ENCODE data around the gene MYH14.
"Not testable (repeated sequence)": the region's sequence is repeated elsewhere in the genome, so short reads cannot be mapped to it uniquely, and the experiment has no call there.

Gene MYH14

GRCh38 chr19:50232600-50232999 is 29.2 kb downstream of the MYH14 start:
- no peak for TF ChIP-seq CTCF (IDR thresholded peaks at IDR 0.05; ENCODE audit: insufficient read depth, low read length, poor library complexity, severe bottlenecking)
- no peaks in the 10 kb centered on the region for H3K36me3 ChIP-seq (ENCODE audit: control insufficient read depth, insufficient read depth, low read length)
- DNase-seq (ENCODE audit: extremely low read depth, insufficient read length): no peak
- H3K27me3 ChIP-seq (replicated peaks; ENCODE audit: control insufficient read depth, insufficient read depth, low read length): no peaks in the 10 kb centered on the region
- H3K4me3 ChIP-seq (replicated peaks; ENCODE audit: low read depth, low read length): no peak overlapping the region

GRCh38 chr19:50233308-50233910 is 30.0 kb downstream of the MYH14 start:
- Histone ChIP-seq H3K36me3 (ENCODE audit: control insufficient read depth, insufficient read depth, low read length) (no peaks in the 10 kb centered on the region), H3K4me3 (replicated peaks; ENCODE audit: low read depth, low read length) (no peak overlapping the region), H3K27me3 (replicated peaks; ENCODE audit: control insufficient read depth, insufficient read depth, low read length) (no peaks in the 10 kb centered on the region)
- DNase-seq (ENCODE audit: extremely low read depth, insufficient read length): no peak
- TF ChIP-seq CTCF (IDR thresholded peaks at IDR 0.05; ENCODE audit: insufficient read depth, low read length, poor library complexity, severe bottlenecking): no peak

- H3K36me3 ChIP-seq (ENCODE audit: control insufficient read depth, insufficient read depth, low read length); DNase-seq (ENCODE audit: extremely low read depth, insufficient read length); H3K4me3 ChIP-seq (replicated peaks; ENCODE audit: low read depth, low read length); H3K27me3 ChIP-seq (replicated peaks; ENCODE audit: control insufficient read depth, insufficient read depth, low read length): not testable (repeated sequence)
- TF ChIP-seq CTCF (IDR thresholded peaks at IDR 0.05; ENCODE audit: insufficient read depth, low read length, poor library complexity, severe bottlenecking): peak; percentile 33
These were observed 34.1 kb downstream of the MYH14 start for GRCh38 chr19:50237493-50237892.

GRCh38 chr19:50238043-50238442 is 34.6 kb downstream of the MYH14 start:
- DNase-seq (ENCODE audit: extremely low read depth, insufficient read length): no peak
- Histone ChIP-seq H3K36me3 (ENCODE audit: control insufficient read depth, insufficient read depth, low read length) (no peaks in the 10 kb centered on the region), H3K27me3 (replicated peaks; ENCODE audit: control insufficient read depth, insufficient read depth, low read length) (no peaks in the 10 kb centered on the region), H3K4me3 (replicated peaks; ENCODE audit: low read depth, low read length) (no peak overlapping the region)
- no peak for TF ChIP-seq CTCF (IDR thresholded peaks at IDR 0.05; ENCODE audit: insufficient read depth, low read length, poor library complexity, severe bottlenecking)

GRCh38 chr19:50239921-50240590 is 36.6 kb downstream of the MYH14 start:
- Histone ChIP-seq H3K4me3 (replicated peaks; ENCODE audit: low read depth, low read length) (no peak overlapping the region), H3K27me3 (replicated peaks; ENCODE audit: control insufficient read depth, insufficient read depth, low read length) (no peaks in the 10 kb centered on the region), H3K36me3 (ENCODE audit: control insufficient read depth, insufficient read depth, low read length) (no peaks in the 10 kb centered on the region)
- no peak for TF ChIP-seq CTCF (IDR thresholded peaks at IDR 0.05; ENCODE audit: insufficient read depth, low read length, poor library complexity, severe bottlenecking)
- DNase-seq (ENCODE audit: extremely low read depth, insufficient read length): no peak
